A549 (cell line): Measurements from ENCODE around the gene IL21.

ENCODE experiments used
- CHD4 ChIP-seq: fragments of 200-600 bp; sonication (generic); IDR thresholded peaks from 2 replicates; pipeline ENCODE4 v1.6.1; 2016; ENCODE audit warnings: antibody characterized with exemption, mild to moderate bottlenecking, borderline replicate concordance
- CTCF ChIP-seq: fragments of >200 bp; sonication (Bioruptor Twin); formaldehyde crosslinking; IDR thresholded peaks from 3 replicates; pipeline ENCODE4 v1.5.1; 2016
- EP300 ChIP-seq, 2 experiments: fragments of >200 bp; sonication (Bioruptor Twin); formaldehyde crosslinking; IDR thresholded peaks; 2 replicates in 1 of 2; 3 replicates in 1 of 2; pipeline ENCODE4 v1.6.1; 2016 to 2017
- JUNB ChIP-seq: fragments of >200 bp; sonication (Bioruptor Twin); formaldehyde crosslinking; IDR thresholded peaks from 2 replicates; pipeline ENCODE4 v1.6.1; 2016
- PHF8 ChIP-seq: fragments of 200-600 bp; sonication (generic); IDR thresholded peaks from 2 replicates; pipeline ENCODE4 v1.6.1; 2016; ENCODE audit warnings: low read depth, mild to moderate bottlenecking, antibody characterized with exemption, moderate library complexity, borderline replicate concordance
- POLR2A ChIP-seq: IDR thresholded peaks from 2 replicates; pipeline ENCODE4 v1.6.1; 2012; ENCODE audit warnings: mild to moderate bottlenecking, low read length
- REST ChIP-seq: fragments of 200-600 bp; sonication (generic); IDR thresholded peaks from 2 replicates; pipeline ENCODE4 v1.6.1; 2016; ENCODE audit warnings: antibody characterized with exemption, mild to moderate bottlenecking, moderate library complexity
- SMC3 ChIP-seq: fragments of >200 bp; sonication (Bioruptor Twin); formaldehyde crosslinking; IDR thresholded peaks from 3 replicates; pipeline ENCODE4 v1.6.1; 2018; ENCODE audit warnings: inconsistent platforms
- ZNF302 ChIP-seq: fragments of 250-450 bp; sonication (Bioruptor Pico); IDR thresholded peaks from 2 replicates; pipeline ENCODE4 v1.9.0; 2021; ENCODE audit warnings: inconsistent platforms, mild to moderate bottlenecking, moderate library complexity

- TF ChIP-seq EP300 (IDR thresholded peaks at IDR 0.05) (no peak), CTCF (peak; percentile 60), SMC3 (peak; percentile 47), POLR2A (no peak), REST (no peak), JUNB (no peak), PHF8 (no peak), ZNF302 (CRISPR knock-in tag) (no peak), CHD4 (no peak)
These were observed 44.3 kb downstream of the IL21 start for GRCh38 chr4:122576261-122577188.
